A673 (cell line): ENCODE measurements around the gene SLC4A1. TPM values are rescaled to one million over a fixed set of nuclear protein-coding genes. Genes with fewer than 3 reads are reported as not detected.

Experiments used
- BruUV-seq: library from RNA; stranded (reverse); fragments of 400-500 nt; replicated peaks from 2 replicates; lab custom pipeline; 2021; lab: Mats Ljungman, UMichigan
- CTCF ChIA-PET: fragments of 300-600 bp; sonication (Branson Sonifier 250); formaldehyde crosslinking; loops from one replicate; lab custom pipeline; 2022; ENCODE audit warnings: antibody characterized with exemption; lab: Charles Lee
- POLR2A ChIA-PET: fragments of 300-600 bp; sonication (Branson Sonifier 250); formaldehyde crosslinking; loops from one replicate; lab custom pipeline; 2022; ENCODE audit warnings: antibody characterized with exemption; ENCODE audit not compliant: low non-redundant PET; lab: Charles Lee
- DNase-seq: peaks from one replicate; pipeline ENCODE4 v3.0.0-alpha.2; 2015; ENCODE audit warnings: low spot score
- H3K27ac ChIP-seq: fragments of 200-600 bp; sonication (generic); 2 replicates; pipeline ENCODE4 v1.5.1; 2016; ENCODE audit warnings: mixed run types, low read depth, mild to moderate bottlenecking, mixed read lengths, antibody characterized with exemption, low read length; ENCODE audit not compliant: poor library complexity, severe bottlenecking
- H3K27me3 ChIP-seq: fragments of 200-600 bp; sonication (generic); replicated peaks from 2 replicates; pipeline ENCODE4 v1.6.1; 2017; ENCODE audit warnings: mixed run types, low read depth, mild to moderate bottlenecking, mixed read lengths, antibody characterized with exemption, low read length; ENCODE audit not compliant: insufficient read depth, poor library complexity
- H3K36me3 ChIP-seq: fragments of 200-600 bp; sonication (generic); 2 replicates; pipeline ENCODE4 v1.6.1; 2016; ENCODE audit warnings: mixed run types, mild to moderate bottlenecking, mixed read lengths, antibody characterized with exemption, low read length; ENCODE audit not compliant: insufficient read depth, poor library complexity, severe bottlenecking
- H3K4me1 ChIP-seq: fragments of 200-600 bp; sonication (generic); 2 replicates; pipeline ENCODE4 v1.6.1; 2017; ENCODE audit warnings: mixed run types, mild to moderate bottlenecking, mixed read lengths, antibody characterized with exemption, low read length; ENCODE audit not compliant: insufficient read depth, poor library complexity, severe bottlenecking
- H3K4me3 ChIP-seq: fragments of 200-600 bp; sonication (generic); 2 replicates; pipeline ENCODE4 v1.5.1; 2016; ENCODE audit warnings: low read depth, mixed run types, mild to moderate bottlenecking, mixed read lengths, low read length; ENCODE audit not compliant: poor library complexity, severe bottlenecking
- H3K9me3 ChIP-seq: fragments of 200-600 bp; sonication (generic); 2 replicates; pipeline ENCODE4 v1.6.1; 2016; ENCODE audit warnings: mixed run types, low read depth, mild to moderate bottlenecking, mixed read lengths, antibody characterized with exemption, low read length; ENCODE audit not compliant: poor library complexity, severe bottlenecking
- EZH2 ChIP-seq: fragments of 200-600 bp; sonication (generic); IDR thresholded peaks from 2 replicates; pipeline ENCODE4 v1.6.1; 2017; ENCODE audit warnings: borderline replicate concordance, low read depth, mild to moderate bottlenecking, mixed read lengths, antibody characterized with exemption, low read length; ENCODE audit not compliant: poor library complexity, severe bottlenecking
- intact Hi-C: fragments of 100-400 bp; cut with micrococcal nuclease; formaldehyde crosslinking; loops from one replicate; pipeline ENCODE4 v1.10.0; 2022; ENCODE audit not compliant: unreplicated experiment
- total RNA-seq: library from RNA; stranded (reverse); gene quantifications from 2 replicates; pipeline ENCODE4 v1.2.3, GENCODE V29; 2021
- TF ChIP-seq, protein P1 (sequence below): fragments of 300-800, 200-600 bp; sonication (generic); conservative IDR thresholded peaks from 2 replicates; pipeline ENCODE4 v1.5.1; 2017; ENCODE audit warnings: low read depth, mild to moderate bottlenecking, antibody characterized with exemption, low read length, moderate library complexity, mixed read lengths

SLC4A1 gene
- total RNA-seq, 1 experiment from 2014 or later: not detected

DNA sequence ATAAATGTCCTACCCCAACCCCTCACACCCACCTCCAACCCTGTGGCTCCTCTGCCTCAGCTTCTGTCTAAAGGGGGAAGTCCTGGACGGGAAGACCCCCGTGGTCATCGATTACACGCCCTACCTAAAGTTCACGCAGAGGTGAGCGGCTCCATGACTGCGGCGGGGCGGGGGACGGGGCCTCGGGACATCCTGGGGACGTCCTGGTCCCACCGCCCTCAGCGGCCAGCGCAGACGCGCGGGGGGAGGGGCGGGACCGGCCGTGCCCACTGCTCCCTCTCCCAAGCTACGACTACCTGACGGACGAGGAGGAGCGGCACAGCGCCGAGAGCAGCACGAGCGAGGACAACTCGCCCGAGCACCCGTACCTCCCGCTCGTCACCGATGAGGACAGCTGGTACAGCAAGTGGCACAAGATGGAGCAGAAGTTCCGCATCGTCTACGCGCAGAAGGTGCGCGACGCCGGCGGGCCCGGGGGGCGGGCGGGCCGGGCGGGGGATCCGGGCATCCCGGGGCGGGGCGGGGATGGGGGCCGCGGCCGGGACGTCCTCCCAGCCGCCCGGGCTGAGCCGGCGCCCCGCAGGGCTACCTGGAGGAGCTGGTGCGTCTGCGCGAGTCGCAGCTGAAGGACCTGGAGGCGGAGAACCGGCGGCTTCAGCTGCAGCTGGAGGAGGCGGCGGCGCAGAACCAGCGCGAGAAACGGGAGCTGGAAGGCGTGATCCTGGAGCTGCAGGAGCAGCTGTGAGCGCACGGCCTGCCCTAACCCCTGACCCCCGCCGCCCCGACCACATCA, 47.1 kb upstream of the SLC4A1 start:
- POLR2A ChIA-PET: no interaction called here
- Histone ChIP-seq H3K27me3 (peaks cover 12% of the 10 kb centered on the region), H3K27ac (no peak overlapping the region), H3K9me3 (no peaks in the 10 kb centered on the region), H3K4me1 (no peaks in the 10 kb centered on the region), H3K4me3 (no peak overlapping the region), H3K36me3 (no peaks in the 10 kb centered on the region)
- intact Hi-C loops: no loop called here
- DNase-seq: peak; percentile 7
- no TSS peak for BruUV-seq
- CTCF ChIA-PET: no interaction called here
- TF ChIP-seq, protein P1, sequence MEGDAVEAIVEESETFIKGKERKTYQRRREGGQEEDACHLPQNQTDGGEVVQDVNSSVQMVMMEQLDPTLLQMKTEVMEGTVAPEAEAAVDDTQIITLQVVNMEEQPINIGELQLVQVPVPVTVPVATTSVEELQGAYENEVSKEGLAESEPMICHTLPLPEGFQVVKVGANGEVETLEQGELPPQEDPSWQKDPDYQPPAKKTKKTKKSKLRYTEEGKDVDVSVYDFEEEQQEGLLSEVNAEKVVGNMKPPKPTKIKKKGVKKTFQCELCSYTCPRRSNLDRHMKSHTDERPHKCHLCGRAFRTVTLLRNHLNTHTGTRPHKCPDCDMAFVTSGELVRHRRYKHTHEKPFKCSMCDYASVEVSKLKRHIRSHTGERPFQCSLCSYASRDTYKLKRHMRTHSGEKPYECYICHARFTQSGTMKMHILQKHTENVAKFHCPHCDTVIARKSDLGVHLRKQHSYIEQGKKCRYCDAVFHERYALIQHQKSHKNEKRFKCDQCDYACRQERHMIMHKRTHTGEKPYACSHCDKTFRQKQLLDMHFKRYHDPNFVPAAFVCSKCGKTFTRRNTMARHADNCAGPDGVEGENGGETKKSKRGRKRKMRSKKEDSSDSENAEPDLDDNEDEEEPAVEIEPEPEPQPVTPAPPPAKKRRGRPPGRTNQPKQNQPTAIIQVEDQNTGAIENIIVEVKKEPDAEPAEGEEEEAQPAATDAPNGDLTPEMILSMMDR: no peak
- no peak for TF ChIP-seq EZH2

DNA sequence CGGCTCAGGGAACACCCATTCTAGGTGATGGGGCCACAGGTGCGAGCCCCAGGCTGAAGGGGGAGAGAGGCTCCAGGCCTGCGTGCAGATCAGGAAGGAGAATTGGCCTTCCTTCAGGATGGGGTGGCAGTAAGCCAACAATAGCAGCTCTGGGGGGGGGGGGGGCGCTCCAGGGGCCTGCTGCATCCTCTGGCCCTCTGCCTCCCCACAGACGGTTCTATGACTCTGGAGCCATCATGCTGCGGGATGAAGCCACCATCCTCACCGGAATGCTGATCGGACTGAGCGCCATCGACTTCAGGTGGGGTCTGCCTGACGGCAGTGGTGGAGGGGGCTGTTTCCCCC, 46.6 kb upstream of the SLC4A1 start:
- intact Hi-C loops: no loop called here
- TF ChIP-seq EZH2: no peak
- CTCF ChIA-PET: no interaction called here
- POLR2A ChIA-PET: no interaction called here
- DNase-seq: no peak
- BruUV-seq: no TSS peak
- H3K9me3 ChIP-seq: no peaks in the 10 kb centered on the region
- H3K36me3 ChIP-seq: no peaks in the 10 kb centered on the region
- no peak overlapping the region for H3K4me3 ChIP-seq
- no peaks in the 10 kb centered on the region for H3K4me1 ChIP-seq
- no peak overlapping the region for H3K27ac ChIP-seq
- peaks cover 12% of the 10 kb centered on the region for H3K27me3 ChIP-seq

DNA sequence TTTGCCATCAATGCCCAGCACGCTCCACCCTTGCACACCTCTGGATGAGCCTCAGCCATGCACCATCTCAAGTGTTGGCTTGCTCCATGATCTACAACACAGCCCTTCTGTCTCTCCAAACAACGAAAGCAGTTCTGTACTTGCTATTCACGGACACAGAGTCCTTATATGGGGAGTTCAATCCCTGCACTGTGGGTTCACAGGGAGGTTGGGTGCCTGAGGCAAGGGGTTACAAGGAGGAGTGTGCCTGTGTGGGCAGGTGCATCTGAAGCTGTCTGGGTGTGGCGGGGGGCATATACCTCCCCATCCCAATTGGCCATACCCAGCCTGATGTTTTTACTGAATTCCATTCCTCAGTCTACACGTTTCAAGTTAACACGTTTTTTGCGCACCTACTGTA, 46.1 kb upstream of the SLC4A1 start:
- DNase-seq: no peak
- no peaks in the 10 kb centered on the region for H3K4me1 ChIP-seq
- H3K27ac ChIP-seq: no peak overlapping the region
- intact Hi-C loops: no loop called here
- H3K36me3 ChIP-seq: no peaks in the 10 kb centered on the region
- ChIA-PET POLR2A (no interaction called here), CTCF (no interaction called here)
- H3K4me3 ChIP-seq: no peak overlapping the region
- TF ChIP-seq, protein P1: no peak
- TF ChIP-seq EZH2: no peak
- H3K9me3 ChIP-seq: no peaks in the 10 kb centered on the region
- H3K27me3 ChIP-seq: peaks cover 12% of the 10 kb centered on the region
- no TSS peak for BruUV-seq
